Stimulated activated CD8-positive, alpha-beta memory T cell treated with anti-CD3 and anti-CD28 coated beads, Interleukin-15, amount 100 ng/mL, for 48 hours (primary cell): ENCODE measurements around the gene GRID2.
"Not testable (repeated sequence)": the region's sequence is repeated elsewhere in the genome, so short reads cannot be mapped to it uniquely, and the experiment has no call there.

Experiments
- DNase-seq, 2 donors: peaks; one replicate each; pipeline ENCODE4 v3.0.0-alpha.2; 2020; ENCODE audit warnings: low read depth in 2 of 2

The GRID2 gene

DNA sequence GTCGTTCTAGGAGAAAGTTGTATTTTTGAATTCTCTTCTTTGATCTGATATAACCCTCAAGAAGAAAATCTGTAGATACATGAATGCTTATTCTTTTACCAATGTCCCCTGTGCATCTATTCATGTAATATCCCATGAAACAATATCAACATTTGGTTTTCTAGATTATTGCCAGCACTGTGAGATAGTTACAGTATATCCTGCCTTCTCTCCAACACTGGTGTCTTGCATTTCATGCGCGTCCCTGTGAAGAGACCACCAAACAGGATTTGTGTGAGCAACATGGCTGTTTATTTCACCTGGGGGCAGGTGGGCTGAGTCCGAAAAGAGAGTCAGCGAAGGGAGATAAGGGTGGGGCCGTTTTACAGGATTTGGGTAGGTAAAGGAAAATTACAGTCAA, 135.0 kb downstream of the GRID2 start:
- DNase-seq = not testable (repeated sequence)

DNA sequence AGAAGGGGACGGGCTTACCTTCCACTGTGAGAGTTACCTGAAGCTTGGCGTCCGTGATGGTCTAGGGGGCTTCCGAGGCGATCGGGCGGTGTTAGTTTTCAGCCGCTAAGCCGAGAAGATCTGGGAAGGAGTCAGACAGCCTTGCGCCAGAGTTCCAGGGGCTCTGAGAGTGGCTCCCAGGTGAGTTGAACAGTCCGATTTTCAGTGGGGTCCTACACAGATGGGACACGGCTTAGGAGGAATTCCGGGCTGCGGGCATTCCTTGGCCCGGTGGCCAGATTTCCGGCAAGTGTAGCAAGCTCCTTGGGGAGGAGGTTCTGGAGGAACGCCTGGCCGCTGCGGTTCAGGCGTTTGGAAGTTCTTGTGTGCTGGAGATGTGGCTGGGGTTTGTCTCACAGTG, 138.4 kb downstream of the GRID2 start:
- DNase-seq = not testable (repeated sequence)

DNA sequence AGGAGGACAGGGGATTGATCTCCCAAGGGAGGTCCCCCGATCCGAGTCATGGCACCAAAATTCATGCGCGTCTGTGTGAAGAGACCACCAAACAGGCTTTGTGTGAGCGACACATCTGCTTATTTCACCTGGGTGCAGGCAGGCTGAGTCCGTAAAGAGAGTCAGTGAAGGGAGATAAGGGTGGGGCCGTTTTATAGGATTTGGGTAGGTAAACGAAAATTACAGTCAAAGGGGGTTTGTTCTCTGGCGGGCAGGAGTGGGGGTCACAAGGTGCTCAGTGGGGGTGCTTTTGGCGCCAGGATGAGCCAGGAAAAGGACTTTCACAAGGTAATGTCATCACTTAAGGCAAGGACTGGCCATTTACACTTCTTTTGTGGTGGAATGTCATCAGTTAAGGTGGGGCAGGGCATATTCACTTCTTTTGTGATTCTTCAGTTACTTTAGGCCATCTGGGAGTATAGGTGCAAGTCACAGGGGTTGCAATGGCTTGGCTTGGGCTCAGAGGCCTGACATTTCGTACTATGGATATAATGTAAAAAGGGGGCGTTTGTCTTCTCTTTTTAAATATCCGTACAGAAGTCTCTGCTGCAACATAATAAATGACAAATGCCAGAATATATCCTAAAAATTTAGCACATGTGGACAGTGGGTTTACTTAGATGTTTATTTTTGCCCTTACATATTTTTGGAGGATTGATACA, 140.5 kb downstream of the GRID2 start:
- DNase-seq = not testable (repeated sequence)

DNA sequence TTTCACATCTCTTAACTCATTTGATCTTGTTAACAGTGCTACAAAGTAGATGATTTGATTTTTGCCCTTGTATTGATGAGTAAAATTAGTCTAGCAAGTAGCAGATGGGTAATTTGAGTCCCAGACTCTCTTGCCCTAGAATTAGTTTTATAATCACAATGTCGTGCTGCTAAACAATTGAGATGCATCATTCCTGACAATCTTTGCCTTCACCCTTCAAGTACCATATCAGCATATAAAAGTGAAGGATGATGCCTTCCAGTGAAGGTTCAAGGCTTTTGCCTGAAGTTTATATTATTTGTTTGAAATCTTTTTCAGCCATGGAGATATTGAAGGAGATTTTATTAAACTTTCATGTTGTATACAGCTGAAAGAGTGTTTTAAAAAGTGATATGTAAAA, 141.4 kb downstream of the GRID2 start:
- no peak for DNase-seq

DNA sequence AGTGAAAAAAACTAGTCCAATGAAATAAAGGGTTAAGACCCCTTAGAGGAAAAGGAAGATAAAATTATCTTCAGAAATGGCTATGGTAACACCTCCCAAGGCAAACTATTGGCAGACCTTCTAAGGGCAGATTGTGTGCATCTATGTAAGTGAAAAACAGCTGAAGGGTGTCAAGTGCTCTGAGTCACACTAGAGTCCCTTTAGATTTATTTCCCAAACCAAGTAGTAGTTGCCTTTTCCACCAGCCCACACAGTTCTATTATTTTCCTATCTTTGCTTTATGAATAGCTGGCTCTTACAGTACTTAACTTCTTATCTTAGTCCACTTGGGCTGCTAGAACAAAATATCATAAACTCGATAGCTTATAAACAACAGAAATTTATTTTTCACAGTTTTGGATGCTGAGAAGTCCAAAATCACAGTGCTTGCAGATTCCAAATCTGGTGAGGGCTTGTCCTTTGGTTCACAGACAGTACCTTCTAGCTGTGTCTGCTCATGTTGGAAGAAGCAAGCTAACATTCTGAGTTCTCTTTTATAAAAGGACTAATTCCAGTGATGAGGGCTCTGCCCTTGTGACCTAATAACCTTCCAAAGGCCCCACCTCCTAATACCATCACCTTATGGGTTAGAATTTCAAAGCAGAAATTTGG, 143.6 kb downstream of the GRID2 start:
- no peak for DNase-seq

DNA sequence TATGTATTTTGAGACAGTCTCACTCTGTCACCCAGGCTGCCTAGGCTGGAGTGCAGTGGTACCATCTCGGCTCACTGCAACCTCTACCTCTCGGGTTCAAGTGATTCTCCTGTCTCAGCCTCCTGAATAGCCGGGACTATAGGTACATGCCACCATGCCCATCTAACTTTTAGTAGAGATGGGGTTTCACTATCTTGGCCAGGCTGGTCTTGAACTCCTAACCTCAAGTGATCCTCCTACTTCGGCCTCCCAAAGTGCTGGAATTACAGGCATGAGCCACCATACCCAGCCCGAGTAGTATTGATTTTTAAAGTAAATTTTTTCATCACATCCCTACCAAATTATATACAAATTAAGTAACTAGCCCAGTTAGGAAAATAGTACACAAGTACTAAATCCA, 144.4 kb downstream of the GRID2 start:
- not testable (repeated sequence) for DNase-seq

DNA sequence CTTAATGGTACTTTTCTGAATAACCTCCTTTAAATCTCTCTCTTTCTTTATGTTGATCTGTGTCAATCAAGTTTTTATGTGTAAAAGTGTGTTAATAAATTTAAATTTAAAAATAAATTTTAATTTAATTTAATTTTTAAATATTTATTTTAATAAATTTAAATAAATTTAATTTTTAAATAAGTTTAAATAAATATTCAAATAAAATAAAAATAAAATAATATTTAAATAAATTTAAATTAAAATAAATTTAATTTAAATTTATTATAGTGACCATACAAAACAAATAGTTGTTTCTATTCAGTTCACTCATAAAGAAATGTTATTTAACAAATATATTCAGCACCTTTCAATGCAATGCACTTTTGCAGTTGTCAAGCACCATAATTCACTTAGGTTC, 146.9 kb downstream of the GRID2 start:
- no peak for DNase-seq

DNA sequence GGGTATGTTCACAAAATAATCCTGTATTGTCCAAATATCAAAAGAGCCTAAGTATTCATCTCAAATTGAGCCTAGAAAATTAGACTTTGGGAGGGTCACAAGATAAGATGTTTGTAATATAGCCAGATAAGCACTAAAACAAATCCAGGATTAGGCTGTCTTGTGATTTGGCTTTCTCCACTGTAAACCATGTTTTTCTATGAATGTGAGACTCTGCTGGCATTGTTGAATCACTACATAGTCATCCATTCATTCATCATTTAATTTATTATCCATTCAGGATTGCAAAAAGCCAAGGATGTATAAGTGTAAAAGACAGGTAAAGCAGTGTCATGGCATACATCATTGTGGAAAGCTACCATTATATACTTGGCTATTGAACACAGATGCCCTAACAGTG, 148.0 kb downstream of the GRID2 start:
- no peak for DNase-seq

DNA sequence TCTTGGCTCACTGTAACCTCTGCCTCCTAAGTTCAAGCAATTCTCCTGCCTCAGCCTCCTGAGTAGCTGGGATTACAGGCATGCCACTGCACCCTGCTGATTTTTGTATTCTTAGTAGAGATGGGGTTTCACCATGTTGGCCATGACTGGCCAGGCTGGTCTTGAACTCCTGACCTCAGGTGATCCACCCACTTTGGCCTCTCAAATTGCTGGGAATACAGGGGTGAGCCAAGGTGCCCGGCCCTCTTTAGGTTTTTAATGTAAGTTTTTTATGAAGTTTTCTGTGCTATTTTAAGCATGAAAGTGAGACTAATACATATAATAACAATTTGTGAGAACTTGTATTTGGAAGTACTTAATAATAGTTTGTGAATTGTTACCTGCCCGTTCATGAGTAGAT, 148.6 kb downstream of the GRID2 start:
- not testable (repeated sequence) for DNase-seq

DNA sequence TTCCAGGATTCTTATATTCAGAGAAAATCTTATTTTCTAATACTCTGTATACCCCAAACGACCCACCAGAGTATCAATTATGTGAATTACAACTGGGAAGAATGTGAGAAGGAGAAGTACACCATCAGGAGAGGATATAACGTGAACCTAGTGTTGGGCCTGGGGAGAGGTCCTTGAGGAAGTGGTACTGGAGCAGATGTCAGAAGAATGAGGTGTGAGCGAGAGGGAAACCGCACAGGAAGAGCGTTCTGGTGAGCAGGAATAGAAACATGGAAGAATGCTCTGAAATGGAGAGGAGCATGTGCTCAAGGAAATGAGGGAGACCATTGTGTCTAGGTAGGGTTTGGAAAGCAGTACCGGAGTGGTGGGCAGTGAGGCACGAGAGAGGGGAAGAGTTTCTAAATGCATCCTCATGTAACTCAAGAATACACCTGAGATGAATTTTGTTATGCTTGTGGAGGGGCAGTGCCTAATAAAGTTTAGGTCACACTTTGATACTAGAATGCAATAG, 151.6 kb downstream of the GRID2 start:
- no peak for DNase-seq

DNA sequence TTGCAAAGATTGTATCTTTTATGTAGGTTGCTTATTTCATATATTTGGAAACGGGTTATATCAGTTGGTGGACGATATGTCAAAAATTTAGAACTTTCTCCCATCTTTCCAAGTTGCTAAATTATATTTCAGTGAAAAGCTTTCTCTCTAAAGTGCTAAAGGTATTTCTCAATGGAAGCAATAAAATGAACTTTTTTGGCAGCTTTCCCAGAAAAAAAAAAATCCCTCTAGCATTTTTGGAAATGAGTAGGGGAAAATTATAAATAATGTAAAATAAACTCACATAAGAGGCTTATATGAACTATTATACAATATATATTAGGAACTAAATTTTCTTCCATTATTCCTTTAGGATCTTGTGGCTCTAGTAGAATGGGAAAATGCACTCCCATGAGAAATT, 152.2 kb downstream of the GRID2 start:
- no peak for DNase-seq

DNA sequence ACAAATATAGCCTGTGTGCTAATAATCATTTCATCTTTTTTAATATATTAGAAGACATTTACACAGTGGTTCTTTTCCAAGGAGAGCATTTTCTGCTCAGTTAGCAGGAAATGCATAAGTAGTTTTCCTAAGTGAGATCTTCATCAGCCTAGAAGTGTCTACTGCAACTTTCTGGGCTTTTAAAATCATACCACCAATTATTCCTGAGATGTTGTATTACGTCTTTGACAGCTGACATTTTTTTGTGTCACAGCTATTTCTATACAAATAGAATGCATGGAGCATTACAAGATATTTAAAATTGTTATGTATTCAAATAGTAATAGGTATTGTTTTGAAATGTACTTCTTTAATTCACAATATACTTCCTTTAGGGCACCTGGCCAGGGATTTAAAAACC, 158.0 kb downstream of the GRID2 start:
- no peak for DNase-seq

DNA sequence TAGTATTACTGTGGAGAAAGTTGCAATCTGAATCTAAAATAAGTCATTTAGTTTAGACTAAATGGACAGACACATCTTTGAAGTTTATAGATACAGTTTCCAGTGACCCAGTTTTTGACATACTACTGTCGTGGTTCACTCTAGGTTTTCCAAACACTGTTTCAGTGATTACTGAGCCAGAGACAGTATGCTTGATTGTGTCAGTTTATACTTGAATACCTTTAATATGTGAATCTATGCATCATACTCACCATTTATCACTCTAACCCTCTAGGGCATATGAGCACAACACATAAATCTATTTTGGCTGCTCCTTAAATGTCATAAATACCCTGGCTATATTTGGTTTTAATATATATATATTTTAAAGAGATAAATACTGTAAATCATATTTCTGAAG, 173.5 kb downstream of the GRID2 start:
- no peak for DNase-seq

DNA sequence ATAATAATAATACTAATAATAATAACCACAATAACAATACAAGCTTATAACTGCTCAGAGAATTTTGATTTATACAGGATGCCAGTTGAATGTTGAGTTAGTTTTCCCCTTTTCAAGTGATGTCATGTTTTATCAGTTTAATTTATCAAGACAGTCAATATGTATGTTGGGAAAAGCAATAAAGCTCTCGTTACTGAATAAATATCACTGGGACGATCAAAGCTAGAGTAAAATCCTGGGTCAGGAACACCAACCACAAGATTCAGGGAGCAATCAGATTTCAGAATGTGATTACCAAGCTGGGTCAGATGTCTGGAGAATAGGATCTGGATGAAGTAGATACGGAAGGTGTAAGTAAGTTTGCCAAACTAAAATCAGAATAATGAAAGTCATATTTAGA, 179.6 kb downstream of the GRID2 start:
- no peak for DNase-seq

DNA sequence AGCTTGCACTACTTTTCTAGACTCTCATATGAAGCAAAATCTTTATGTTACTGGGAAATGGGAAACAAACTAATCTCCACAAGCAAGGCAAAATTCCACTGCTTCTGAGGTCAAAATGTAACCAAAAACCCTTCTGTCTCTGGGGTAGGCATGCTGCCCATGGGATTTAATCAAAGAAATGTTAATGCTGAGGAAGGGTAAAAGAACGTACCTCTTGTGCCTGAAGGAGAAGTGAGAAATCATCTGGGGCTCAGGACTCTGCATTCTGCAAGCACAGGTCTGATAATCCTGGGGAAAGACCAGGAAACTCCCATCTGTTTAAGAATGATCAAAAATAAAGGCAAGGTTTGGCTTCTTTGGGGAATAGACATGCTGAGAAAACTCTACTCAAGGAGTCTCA, 184.7 kb downstream of the GRID2 start:
- DNase-seq = no peak

DNA sequence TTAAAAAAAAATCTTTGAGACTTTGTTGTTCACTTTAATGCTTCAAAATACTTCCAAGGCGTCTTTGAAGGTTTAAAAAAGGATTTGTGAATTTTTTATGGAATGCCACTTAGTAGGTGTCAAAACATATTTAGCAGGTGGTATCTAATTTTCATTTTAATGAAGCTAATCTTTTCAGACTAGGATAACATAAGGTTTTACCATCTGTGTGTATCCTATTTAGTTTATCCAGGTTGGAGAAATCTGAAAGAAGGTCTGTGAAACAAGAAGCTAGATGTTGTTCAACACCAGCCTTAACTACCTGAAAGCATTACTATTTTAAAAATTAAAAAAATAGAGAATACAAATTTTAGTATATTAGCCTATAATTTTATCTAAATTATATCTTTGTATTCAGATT, 193.4 kb downstream of the GRID2 start:
- DNase-seq = no peak

DNA sequence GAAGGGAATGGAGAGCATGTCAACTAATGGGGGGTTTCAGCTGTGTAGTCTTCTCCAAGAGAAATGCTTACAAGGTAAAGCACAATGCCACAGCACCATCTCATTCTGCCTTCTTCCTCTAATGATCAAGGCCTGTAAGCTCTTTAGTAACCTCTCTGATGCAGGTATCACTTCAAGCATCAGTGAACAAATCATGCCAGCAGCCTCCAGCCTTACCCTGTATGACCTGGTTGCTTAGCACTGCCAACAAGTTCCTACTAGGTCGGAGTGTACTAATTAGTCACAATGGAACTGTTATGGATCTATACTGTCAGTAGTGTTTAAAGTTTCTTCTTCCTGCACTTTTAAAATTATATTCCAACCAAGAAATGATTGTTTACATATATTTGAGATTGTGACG, 197.7 kb downstream of the GRID2 start:
- no peak for DNase-seq

DNA sequence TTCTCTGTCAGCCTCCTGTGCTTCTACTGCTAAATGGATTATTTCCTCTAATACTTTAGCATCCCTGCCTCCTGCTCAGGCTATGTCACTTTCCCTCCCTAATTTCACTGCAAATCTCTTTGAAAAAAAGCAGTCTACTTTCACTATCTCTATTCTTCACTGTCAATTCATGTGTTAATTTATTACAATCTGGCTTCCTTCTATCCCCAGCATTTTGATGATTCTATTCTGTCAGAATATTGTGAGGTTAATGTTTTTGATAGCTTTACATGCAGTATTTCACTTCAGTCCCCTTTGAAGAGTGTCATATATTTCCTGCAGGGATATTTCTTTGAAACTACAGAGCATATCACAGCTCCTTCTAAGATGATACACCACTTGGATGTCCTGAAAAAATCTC, 203.2 kb downstream of the GRID2 start:
- no peak for DNase-seq

DNA sequence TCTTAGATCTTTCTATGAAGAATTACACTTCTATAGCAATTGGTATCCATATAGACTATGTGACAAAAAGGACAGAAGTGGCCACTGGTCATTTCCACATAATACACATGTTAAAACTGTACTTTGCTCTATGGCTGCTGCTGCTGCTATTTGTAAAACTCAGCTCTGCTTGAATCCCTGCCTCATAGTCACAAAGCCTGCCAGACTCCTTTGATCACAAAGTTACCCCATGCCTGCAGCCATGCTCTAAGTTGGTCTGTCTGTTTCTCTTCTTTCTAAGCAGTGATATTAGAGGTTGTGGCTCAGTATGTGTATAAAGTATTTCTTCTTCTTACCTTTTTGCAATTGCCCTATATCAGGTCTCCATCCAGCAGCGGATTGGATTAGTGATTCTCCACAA, 210.9 kb downstream of the GRID2 start:
- no peak for DNase-seq

DNA sequence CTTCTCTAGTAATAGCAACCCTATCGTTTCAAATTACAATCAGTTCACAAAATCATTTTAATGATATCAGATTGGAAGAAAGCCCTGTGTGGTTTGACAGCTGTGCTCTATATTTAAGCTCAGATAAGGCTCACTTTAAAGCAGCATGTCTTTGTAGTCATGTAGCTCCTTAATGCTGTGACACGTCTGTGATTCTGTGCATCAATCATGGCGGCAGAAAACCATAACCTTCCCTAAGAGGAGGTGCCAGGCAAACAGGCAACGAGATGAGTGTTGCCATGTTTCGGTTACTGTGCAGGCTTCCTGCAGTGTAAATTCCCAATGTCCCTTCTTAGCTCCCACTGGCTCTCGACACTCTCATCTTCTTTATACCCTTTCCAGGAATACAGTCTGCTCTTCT, 212.7 kb downstream of the GRID2 start:
- DNase-seq = no peak

DNA sequence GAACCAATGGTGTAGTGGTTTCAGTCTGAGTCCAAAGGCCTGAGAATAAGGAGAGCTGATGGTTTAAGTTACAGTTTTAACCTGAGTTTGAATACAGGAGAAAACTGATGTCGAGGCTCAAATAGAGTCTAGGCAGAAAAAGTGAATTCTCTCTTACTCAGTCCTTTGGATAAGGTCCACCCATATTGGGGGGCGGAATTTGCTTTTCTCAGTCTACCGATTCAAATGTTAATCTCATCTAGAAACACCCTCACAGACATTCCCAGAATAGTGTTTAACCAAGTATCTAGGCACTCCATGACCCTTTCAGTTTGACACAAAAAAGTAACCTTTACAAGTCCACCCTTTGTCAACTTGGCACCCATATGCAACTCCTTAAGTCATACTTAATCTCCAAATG, 216.0 kb downstream of the GRID2 start:
- no peak for DNase-seq

DNA sequence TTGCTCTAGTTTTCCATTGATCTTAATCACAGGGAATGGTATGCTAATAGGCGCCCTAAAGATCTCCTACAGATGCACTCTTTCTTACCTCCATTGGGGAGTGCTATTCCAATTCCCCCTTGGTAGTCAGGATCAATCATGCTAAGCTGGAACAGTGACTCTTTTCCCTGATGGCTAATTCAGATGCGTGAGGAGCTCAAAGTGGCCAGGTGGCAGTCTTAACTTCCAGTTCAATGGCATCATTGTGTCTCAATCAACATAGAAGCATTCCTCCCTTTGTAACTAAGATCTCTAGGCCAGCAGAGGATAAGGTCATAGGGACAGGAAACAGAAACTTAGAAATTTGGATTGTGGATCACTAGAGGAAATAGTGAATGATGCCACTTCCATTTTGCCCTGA, 216.8 kb downstream of the GRID2 start:
- DNase-seq = no peak

DNA sequence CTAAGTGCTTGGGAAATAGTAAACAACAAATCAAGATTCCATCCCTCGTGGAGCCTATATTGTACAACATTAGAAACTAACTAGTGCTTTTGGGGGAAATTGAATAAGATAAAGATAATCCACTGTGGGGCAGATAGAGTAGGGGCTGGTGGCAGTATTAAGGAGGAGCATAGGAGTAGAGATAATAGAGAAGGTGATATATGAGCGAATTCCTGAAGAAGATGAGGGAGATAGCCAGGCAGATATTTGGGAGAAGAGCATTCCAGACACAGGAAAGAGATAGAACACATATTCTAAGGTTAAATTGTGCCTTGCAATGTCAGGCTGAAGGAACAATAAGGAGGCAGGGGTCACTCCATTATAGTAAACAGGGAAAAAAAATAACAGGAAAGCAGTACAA, 218.2 kb downstream of the GRID2 start:
- DNase-seq = no peak

DNA sequence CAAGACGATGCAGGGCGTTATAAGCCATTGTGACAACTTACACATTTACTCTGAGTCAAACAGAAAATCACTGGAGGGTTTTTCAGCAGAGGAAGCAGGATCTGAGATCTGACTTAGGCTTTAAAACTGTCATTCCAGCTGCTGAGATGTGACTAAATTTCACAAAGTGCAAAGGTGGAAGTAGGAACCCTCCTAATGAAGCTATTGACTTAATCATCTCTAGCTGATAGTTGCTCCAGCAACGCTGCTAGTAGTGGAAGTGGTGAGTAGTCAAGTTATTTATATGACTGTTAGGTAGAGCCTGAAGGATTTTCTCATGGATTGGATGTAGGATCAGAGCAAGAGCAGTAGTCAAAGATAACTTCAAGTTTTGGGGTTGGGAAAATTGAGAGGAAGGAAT, 218.6 kb downstream of the GRID2 start:
- DNase-seq = no peak
